ENCODE measurements around the gene PPM1K.

The PPM1K gene

DNA sequence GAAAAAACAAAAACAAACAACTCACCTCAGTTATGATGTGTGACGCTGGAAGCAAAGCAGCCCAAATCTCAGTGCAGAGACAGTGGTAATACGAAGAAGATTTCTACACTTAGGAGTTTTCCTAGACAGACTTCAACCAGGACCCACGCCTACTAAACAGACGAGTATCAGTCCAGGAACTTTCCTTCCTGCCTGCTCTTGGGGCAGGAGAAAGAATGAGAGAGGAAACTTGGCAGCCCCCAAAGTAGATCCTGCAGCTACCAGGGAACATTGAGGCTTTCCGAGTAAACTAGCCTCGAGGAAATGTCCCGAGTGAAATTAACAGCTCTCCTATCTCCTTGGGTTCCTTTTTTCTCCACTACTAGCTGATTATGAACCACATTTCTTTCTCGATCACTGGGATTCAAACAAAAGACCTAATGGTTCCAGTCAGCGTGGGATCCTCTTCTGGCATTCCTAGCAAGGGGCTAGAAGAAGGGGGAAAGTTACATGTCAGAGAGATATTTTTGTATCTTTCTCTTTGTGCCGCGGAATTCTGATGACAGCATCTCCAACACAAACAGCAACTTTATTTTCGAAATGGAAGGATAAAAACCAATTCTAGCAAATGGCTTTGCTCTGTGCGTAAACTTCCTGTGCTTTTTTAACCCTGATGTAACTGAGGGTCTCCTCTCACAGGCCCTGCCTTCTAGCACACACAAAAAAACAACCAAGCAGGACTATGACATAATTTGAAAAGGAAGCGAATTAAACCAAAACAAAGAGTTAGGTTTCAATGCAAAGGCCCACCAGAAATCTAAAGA lies 53.2 kb downstream of the PPM1K start:
- H3K27me3 ChIP-seq (replicated peaks): no peaks in the 10 kb centered on the region
- TF ChIP-seq, protein P1, sequence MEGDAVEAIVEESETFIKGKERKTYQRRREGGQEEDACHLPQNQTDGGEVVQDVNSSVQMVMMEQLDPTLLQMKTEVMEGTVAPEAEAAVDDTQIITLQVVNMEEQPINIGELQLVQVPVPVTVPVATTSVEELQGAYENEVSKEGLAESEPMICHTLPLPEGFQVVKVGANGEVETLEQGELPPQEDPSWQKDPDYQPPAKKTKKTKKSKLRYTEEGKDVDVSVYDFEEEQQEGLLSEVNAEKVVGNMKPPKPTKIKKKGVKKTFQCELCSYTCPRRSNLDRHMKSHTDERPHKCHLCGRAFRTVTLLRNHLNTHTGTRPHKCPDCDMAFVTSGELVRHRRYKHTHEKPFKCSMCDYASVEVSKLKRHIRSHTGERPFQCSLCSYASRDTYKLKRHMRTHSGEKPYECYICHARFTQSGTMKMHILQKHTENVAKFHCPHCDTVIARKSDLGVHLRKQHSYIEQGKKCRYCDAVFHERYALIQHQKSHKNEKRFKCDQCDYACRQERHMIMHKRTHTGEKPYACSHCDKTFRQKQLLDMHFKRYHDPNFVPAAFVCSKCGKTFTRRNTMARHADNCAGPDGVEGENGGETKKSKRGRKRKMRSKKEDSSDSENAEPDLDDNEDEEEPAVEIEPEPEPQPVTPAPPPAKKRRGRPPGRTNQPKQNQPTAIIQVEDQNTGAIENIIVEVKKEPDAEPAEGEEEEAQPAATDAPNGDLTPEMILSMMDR (IDR thresholded peaks at IDR 0.05; ENCODE audit: low read depth, low read length, missing control alignments): no peak
- H3K27ac ChIP-seq: peak overlapping the region; percentile 48
- peak; percentile 10 for DNase-seq
- H3K36me3 ChIP-seq (replicated peaks): no peaks in the 10 kb centered on the region
- in situ Hi-C loops (cut with HindIII; ENCODE audit: low pct_ligation_motif_present, low sequenced_read_pairs): no loop called here
- peak overlapping the region; percentile 26 for H3K4me3 ChIP-seq (ENCODE audit: low read depth, low read length)

DNA sequence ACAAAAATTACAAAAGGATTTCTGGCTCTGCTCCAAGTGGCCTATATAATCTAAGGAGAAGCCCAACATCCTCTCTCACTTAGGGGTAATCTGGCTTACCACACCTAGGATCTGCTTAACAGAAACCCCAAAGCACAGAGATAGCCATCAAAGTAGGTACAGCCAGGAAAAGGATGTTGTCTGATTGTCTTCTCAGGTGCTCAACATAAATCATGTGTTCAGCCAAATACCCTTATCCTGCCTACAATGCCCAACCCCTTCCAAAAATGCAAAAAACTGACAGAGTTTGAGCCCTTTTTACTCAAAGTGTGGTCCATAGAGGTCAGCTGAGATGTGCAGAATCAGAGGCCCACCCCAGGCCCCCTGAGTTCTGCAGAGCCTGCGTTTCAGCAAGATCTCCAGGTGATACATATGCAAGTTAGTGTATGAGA lies 53.9 kb downstream of the PPM1K start:
- H3K4me3 ChIP-seq (ENCODE audit: low read depth, low read length): no peak overlapping the region
- H3K36me3 ChIP-seq (replicated peaks): no peaks in the 10 kb centered on the region
- no peak for DNase-seq
- no peak overlapping the region for H3K27ac ChIP-seq
- in situ Hi-C loops (cut with HindIII; ENCODE audit: low pct_ligation_motif_present, low sequenced_read_pairs): no loop called here
- TF ChIP-seq, protein P1 (IDR thresholded peaks at IDR 0.05; ENCODE audit: low read depth, low read length, missing control alignments): no peak
- no peaks in the 10 kb centered on the region for H3K27me3 ChIP-seq (replicated peaks)

DNA sequence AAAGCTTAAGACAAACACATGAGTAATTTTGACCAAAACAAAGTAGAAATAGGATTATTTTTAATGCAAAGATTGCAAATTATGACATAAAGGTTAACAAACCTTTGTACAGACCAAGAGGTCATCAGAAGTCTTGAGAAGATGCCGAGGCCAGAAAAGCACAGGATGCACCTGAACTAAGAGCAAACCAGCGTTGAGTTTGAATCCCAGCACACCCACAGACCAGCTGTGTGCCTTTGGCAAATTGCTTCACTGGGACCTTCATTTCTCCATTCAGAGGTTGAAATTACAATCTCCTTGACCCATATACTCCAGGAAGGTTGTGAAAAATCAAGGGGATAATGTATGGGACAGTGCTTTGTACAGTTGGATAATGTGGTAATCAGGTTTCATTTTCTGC lies 56.6 kb downstream of the PPM1K start:
- no peaks in the 10 kb centered on the region for H3K27me3 ChIP-seq (replicated peaks)
- H3K27ac ChIP-seq: no peak overlapping the region
- TF ChIP-seq, protein P1 (IDR thresholded peaks at IDR 0.05; ENCODE audit: low read depth, low read length, missing control alignments): no peak
- H3K36me3 ChIP-seq (replicated peaks): no peaks in the 10 kb centered on the region
- H3K4me3 ChIP-seq (ENCODE audit: low read depth, low read length): no peak overlapping the region
- DNase-seq: no peak
- in situ Hi-C loops (cut with HindIII; ENCODE audit: low pct_ligation_motif_present, low sequenced_read_pairs): no loop called here

DNA sequence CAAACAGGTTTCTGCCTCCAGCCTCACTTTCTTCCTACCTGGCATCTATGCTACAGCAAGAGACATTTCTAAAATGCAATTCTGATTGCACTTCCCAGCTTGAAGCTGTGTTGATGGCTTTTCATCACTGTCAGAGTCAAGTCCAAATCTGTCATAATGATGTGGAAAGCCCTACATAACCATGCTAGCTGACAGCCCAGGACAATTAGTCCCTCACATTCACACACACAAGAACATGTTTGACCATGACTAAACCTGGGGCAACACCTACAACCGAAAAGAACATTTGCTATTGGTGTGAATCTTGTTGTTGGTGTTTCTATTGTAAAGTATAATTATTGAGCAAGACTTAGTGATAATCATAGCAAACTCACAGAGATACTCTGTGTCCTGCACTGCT lies 58.2 kb downstream of the PPM1K start:
- H3K4me3 ChIP-seq (ENCODE audit: low read depth, low read length): no peak overlapping the region
- no peaks in the 10 kb centered on the region for H3K36me3 ChIP-seq (replicated peaks)
- TF ChIP-seq, protein P1 (IDR thresholded peaks at IDR 0.05; ENCODE audit: low read depth, low read length, missing control alignments): no peak
- in situ Hi-C loops (cut with HindIII; ENCODE audit: low pct_ligation_motif_present, low sequenced_read_pairs): no loop called here
- DNase-seq: no peak
- H3K27ac ChIP-seq: no peak overlapping the region
- H3K27me3 ChIP-seq (replicated peaks): no peaks in the 10 kb centered on the region

DNA sequence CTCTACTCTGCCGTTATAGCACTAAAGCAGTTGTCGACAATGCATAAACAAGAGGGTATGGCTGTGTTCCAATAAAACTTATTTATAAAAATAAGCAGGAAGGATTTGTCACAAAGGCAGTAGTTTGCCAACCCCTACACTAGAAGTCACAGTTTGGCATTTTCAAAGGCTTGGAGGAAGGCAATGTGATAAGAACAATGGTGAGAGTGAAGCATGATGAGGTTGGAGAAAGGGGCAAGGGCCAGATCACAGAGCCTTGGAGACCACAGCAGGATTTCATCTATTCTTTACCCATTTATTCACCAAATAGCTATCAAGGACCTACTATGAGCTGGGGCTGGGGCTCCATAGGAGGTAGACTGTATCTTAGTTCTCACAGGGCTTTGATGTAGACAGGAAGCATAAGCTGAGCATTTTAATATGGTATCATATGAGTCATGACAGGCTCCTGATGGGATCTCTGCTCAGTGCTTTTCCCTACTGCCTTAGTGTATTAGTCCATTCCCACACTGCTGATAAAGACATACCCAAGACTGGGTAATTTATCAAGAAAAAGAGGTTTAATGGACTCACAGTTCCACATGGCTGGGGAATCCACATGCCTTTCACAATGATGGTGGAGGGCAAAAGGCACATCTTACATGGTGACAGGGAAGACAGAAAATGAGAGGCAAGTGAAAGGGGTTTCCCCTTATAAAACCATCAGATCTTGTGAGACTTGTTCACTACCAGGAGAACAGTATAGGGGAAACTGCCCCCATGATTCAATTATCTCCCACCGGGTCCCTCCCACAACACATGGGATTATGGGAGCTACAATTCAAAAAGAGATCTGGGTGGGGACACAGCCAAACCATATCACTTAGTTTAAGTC lies 58.9 kb downstream of the PPM1K start:
- Histone ChIP-seq H3K27me3 (replicated peaks) (no peaks in the 10 kb centered on the region), H3K36me3 (replicated peaks) (no peaks in the 10 kb centered on the region), H3K4me3 (ENCODE audit: low read depth, low read length) (no peak overlapping the region), H3K27ac (peak overlapping the region; percentile 7)
- DNase-seq: peak; percentile 60
- in situ Hi-C loops (cut with HindIII; ENCODE audit: low pct_ligation_motif_present, low sequenced_read_pairs): no loop called here
- TF ChIP-seq, protein P1 (IDR thresholded peaks at IDR 0.05; ENCODE audit: low read depth, low read length, missing control alignments): no peak

All from brain microvascular endothelial cell (primary cell).